Thoracic aorta (tissue), 2 donors: ENCODE results near the gene DHRS12. TPM values are rescaled to one million over a fixed set of nuclear protein-coding genes. Genes with fewer than 3 reads are reported as not detected.
"Not testable (repeated sequence)": the region's sequence is repeated elsewhere in the genome, so short reads cannot be mapped to it uniquely, and the experiment has no call there.

Experiments
- ATAC-seq: fragments of 150-250 bp; one replicate; pipeline ENCODE4 v1.8.0; 2017; ENCODE audit warnings: low read depth; ENCODE audit not compliant: insufficient number of reproducible peaks, low FRiP score
- DNase-seq: peaks from one replicate; pipeline ENCODE4 v3.0.0-alpha.2; 2020; ENCODE audit warnings: low spot score
- H3K27ac ChIP-seq, 2 donors: fragments of 200-600 bp; sonication (generic); 1 replicate in 1 of 2; 2 replicates in 1 of 2; pipeline ENCODE4 v1.5.1; 2016; ENCODE audit warnings: mild to moderate bottlenecking in 2 of 2, moderate library complexity in 2 of 2
- H3K27me3 ChIP-seq: fragments of 200-600 bp; sonication (generic); replicated peaks from 2 replicates; pipeline ENCODE4 v1.6.0; 2016; ENCODE audit warnings: mild to moderate bottlenecking; ENCODE audit not compliant: insufficient read depth
- H3K36me3 ChIP-seq: fragments of 200-600 bp; sonication (generic); one replicate; pipeline ENCODE4 v1.5.1; 2016
- H3K4me1 ChIP-seq, 2 donors: fragments of 200-600 bp; sonication (generic); 1 replicate in 1 of 2; 2 replicates in 1 of 2; pipeline versions ENCODE4 v1.5.1 to v1.6.0; 2016; ENCODE audit warnings: low read depth in 2 of 2, mild to moderate bottlenecking in 1 of 2; ENCODE audit not compliant: control insufficient read depth in 1 of 2
- H3K4me3 ChIP-seq: fragments of 200-600 bp; sonication (generic); 2 replicates; pipeline ENCODE4 v1.5.1; 2016; ENCODE audit warnings: mild to moderate bottlenecking
- H3K9me3 ChIP-seq: fragments of 200-600 bp; sonication (generic); 2 replicates; pipeline ENCODE4 v1.5.1; 2016
- CTCF ChIP-seq: fragments of 200-600 bp; sonication (generic); IDR thresholded peaks from one replicate; pipeline ENCODE4 v1.5.1; 2019; ENCODE audit warnings: antibody characterized with exemption
- total RNA-seq, 2 donors: library from RNA; depleted of rRNA; stranded (reverse); fragments of >200 nt; gene quantifications; one replicate each; pipeline versions ENCODE4 v1.1.0 to v1.2.3, GENCODE V29; 2016

DHRS12 gene
- total RNA-seq, 2 donors from 2014 or later, result 4.9 to 13.3 TPM

GRCh38 chr13:51826606-51827005, 22.6 kb upstream of the DHRS12 start:
- H3K4me1 ChIP-seq, result peaks cover 0 to 21% of the 10 kb centered on the region in 2 donors
- no peak overlapping the region for H3K27ac ChIP-seq
- H3K9me3 ChIP-seq, result no peaks in the 10 kb centered on the region
- DNase-seq, result no peak
- H3K4me3 ChIP-seq, result no peak overlapping the region
- no peak for ATAC-seq
- TF ChIP-seq CTCF, result no peak
- H3K27me3 ChIP-seq, result no peaks in the 10 kb centered on the region
- no peaks in the 10 kb centered on the region for H3K36me3 ChIP-seq

GRCh38 chr13:51825681-51826254, 21.8 kb upstream of the DHRS12 start:
- no peak for ATAC-seq
- H3K27me3 ChIP-seq, result no peaks in the 10 kb centered on the region
- TF ChIP-seq CTCF, result no peak
- H3K4me1 ChIP-seq, result peaks cover 0 to 21% of the 10 kb centered on the region in 2 donors
- no peak for DNase-seq
- no peaks in the 10 kb centered on the region for H3K36me3 ChIP-seq
- no peak overlapping the region for H3K4me3 ChIP-seq
- H3K27ac ChIP-seq, result no peak overlapping the region
- no peaks in the 10 kb centered on the region for H3K9me3 ChIP-seq

GRCh38 chr13:51825165-51825592, 21.2 kb upstream of the DHRS12 start:
- peaks cover 0 to 21% of the 10 kb centered on the region in 2 donors for H3K4me1 ChIP-seq
- no peak overlapping the region for H3K27ac ChIP-seq
- H3K4me3 ChIP-seq, result no peak overlapping the region
- no peak for ATAC-seq
- no peak for DNase-seq
- no peaks in the 10 kb centered on the region for H3K27me3 ChIP-seq
- H3K36me3 ChIP-seq, result no peaks in the 10 kb centered on the region
- TF ChIP-seq CTCF, result no peak
- H3K9me3 ChIP-seq, result no peaks in the 10 kb centered on the region

- H3K27me3 ChIP-seq, H3K4me3 ChIP-seq, H3K36me3 ChIP-seq, H3K9me3 ChIP-seq, DNase-seq, H3K27ac ChIP-seq, ATAC-seq: not testable (repeated sequence)
- H3K4me1 ChIP-seq, result peaks cover 0 to 21% of the 10 kb centered on the region in 2 donors
These were observed 20.7 kb upstream of the DHRS12 start for GRCh38 chr13:51824712-51825111.

GRCh38 chr13:51823863-51824262, 19.9 kb upstream of the DHRS12 start:
- no peak for ATAC-seq

More at GRCh38 chr13:51823863-51824262, 19.9 kb upstream of the DHRS12 start:
- Histone ChIP-seq H3K36me3 (no peaks in the 10 kb centered on the region), H3K27me3 (no peaks in the 10 kb centered on the region), H3K4me1 (peaks cover 4 to 29% of the 10 kb centered on the region in 2 donors), H3K4me3 (no peak overlapping the region), H3K9me3 (no peaks in the 10 kb centered on the region), H3K27ac (no peak overlapping the region)
- no peak for DNase-seq
- TF ChIP-seq CTCF, result no peak
